IPS-NIHi7 (cell line): ENCODE measurements around the gene MFAP3.

Experiments used
- DNase-seq: peaks from one replicate; pipeline ENCODE4 v3.0.0; 2012; ENCODE audit warnings: mixed read lengths; ENCODE audit errors: extremely low spot score

The MFAP3 gene

DNA sequence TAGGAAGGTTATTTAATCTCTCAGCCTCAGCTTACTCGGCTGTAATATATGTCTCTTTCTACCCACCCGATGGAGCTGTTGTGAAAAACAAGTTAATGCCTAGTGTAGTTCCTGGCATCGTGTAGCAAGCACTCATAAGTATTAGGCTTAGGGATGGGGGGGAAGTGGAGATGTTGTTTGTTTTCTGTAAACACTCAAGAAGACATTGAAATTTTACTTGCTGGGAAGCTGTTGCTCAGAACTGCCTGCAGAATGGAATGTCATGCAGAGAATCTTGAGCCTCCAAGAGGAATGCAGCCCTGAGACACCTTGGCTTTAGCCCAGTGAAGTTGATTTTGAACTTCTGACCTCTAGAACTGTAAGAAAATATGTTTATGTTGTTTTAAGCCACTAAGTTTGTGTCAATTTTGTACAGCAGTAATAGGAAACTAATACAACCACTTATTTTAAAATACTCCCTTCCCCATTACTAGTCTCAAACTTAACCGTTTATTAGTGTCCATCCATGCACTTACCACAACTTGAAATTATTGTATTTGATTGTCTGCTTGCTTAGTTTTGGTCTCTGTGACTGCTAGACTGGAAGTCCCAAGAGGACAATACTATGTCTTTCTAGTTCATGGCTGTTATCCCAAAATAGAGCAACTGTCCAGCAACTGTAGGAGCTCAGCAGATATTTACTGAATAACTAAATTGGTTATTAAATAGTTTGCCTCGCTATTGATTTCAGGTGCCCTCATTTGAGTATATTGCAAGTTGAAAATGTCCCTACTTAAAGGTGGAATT lies 53.8 kb downstream of the MFAP3 start:
- no peak for DNase-seq

DNA sequence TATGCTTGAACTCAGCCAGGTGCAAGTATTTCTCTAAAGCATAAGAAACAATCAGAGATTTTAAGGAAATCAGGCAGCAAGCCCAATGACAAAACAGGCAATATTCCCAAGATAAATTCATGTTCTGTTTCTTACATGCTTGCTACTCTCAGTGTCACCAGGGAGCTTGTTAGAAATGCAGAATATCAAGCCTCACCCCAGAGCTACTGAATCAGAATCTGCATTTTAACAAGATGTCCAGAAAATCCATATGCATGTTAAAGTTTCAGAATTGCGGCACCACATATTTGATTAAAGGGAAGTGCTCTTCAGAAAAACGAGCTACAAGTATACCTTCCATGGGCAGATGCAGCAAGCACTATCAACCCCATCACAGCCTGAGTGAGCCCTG lies 54.4 kb downstream of the MFAP3 start:
- DNase-seq = no peak

DNA sequence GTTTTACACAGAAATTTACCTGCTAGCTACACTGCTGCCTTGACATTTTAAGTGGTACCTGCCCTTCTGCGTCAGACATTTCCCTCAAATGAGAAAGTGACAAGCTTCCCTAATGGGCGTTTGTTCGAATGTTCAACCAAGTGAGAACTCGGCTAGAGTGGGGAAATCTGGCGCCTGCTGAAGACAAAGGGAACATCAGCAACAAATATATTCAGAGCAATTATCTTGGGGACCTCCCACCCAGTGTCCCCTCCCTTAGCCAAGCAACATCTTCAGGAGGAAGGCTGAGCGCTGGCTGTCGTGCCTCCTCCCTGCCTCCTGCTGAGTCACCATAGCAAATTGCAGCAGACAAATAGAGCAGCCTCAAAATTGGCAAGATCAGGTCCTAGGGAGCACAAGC lies 57.1 kb downstream of the MFAP3 start:
- DNase-seq = no peak

DNA sequence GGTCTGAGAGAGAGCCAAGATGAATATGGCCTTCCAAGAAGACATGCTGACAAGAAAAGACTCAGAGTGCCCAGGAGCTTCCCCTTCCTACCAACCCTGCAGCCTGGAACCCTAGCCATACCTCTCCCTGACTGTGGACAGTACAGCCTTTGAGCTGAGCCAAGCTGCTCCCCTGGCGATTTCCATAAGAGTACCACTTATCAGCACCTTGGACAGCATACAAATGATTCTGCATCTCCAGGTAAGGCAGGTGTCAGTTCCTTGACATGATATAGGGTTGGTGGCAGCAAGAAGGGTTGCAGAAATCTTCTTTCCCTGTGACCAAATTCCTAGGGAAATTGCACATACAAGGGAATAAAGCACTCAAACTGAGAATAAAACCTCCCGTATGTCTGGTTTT lies 58.3 kb downstream of the MFAP3 start:
- DNase-seq = peak; percentile 58

DNA sequence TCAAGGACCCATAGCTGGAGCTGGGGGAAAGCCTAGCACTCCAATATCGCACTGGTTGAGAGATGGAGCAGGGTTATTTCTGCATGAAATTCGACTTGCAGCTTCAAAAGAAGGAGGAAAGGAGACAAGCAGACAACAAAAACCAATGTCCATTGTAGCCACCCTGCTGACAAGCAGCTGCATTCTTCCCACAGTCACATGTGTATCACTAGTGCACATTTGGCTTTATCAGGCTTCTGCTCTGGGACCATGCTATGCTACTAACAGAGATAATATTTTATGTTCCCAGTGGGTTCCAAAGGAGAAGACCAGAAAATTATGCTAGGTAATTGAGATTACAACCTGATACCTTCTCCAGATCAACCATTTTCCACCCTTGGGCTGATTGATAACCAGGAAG lies 59.7 kb downstream of the MFAP3 start:
- no peak for DNase-seq

DNA sequence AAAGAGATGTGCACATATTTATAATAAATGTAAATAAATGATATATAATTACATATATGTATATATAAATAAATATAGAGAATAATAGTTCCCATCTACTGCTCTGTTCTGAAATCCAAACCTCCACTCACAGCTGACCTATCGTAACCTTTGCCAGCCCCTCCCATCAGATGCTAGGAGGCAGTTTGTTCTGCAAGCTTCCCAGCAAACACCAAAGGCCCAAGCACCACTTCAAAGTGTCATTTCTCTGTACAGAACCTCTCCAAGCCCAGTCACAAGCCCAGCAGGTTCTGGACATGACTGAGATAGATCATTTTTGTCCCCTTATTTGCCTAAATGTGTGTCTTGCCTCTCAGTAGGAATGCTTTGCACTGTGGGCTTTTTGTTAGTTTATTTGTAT lies 62.4 kb downstream of the MFAP3 start:
- DNase-seq = no peak

DNA sequence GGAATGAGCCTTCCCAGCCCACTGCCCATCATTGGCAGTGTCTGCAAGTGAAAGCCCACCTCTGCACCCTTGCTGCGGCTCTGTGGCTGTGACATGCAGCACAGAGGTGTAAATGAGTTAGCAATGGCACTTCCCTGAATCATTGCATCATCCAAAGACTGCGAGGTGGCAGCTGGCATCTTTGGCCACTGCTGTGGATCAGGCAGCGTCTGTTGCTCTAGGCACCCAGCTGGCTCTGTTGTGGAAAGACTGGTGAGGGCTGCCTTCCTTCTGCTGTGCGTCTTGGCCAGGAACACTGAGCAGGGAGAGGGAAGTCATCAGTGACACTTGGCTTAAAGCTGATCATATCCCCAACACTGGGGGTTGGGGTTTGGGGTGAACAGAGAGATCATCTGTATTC lies 64.5 kb downstream of the MFAP3 start:
- DNase-seq = no peak
